ENCODE results near the gene HDAC4.

DNA sequence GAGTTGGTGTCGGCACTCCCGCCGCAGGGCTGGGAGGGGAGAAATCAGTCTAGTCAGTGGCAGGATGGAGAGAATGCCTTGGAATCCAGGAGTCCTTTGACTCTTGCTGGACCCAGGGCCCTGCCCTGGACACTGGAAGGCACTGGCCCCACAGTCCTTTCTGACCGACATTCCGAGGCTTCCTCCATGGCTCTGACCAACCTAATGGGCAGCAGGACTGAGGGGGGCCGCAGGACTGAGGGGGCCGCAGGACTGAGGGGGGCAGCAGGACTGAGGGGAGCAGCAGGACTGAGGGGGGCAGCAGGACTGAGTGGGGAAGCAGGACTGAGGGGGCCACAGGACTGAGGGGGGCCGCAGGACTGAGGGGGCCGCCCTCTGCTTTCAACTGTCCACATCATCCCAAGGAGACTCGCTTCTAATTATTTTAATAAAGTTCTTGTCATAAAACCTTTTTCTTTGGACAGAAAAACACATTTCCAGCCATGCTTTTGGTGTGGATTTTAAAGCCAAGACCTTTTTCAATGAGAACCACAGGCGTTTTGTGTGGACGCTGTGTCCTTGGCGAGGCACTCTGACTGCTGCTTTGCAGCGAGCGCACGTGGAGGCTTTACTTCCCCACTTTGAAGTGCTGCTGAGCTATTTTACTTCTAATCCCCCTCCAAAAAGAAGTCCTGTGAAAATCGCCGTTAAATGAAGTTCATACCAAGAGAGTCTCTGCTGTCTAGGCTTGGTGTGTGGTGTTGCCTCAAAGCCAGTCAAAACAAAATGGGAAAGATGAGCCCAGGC is 326.9 kb downstream of the HDAC4 start:
- TF ChIP-seq, protein P1, sequence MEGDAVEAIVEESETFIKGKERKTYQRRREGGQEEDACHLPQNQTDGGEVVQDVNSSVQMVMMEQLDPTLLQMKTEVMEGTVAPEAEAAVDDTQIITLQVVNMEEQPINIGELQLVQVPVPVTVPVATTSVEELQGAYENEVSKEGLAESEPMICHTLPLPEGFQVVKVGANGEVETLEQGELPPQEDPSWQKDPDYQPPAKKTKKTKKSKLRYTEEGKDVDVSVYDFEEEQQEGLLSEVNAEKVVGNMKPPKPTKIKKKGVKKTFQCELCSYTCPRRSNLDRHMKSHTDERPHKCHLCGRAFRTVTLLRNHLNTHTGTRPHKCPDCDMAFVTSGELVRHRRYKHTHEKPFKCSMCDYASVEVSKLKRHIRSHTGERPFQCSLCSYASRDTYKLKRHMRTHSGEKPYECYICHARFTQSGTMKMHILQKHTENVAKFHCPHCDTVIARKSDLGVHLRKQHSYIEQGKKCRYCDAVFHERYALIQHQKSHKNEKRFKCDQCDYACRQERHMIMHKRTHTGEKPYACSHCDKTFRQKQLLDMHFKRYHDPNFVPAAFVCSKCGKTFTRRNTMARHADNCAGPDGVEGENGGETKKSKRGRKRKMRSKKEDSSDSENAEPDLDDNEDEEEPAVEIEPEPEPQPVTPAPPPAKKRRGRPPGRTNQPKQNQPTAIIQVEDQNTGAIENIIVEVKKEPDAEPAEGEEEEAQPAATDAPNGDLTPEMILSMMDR (IDR thresholded peaks at IDR 0.05) = no peak
- TF ChIP-seq POLR2A (IDR thresholded peaks at IDR 0.05) = no peak
